Measurements from ENCODE around the gene COL16A1.

The COL16A1 gene

GRCh38 chr1:31665234-31665878, 38.5 kb downstream of the COL16A1 start:
- no peak for DNase-seq (ENCODE audit: low read depth)

DNA sequence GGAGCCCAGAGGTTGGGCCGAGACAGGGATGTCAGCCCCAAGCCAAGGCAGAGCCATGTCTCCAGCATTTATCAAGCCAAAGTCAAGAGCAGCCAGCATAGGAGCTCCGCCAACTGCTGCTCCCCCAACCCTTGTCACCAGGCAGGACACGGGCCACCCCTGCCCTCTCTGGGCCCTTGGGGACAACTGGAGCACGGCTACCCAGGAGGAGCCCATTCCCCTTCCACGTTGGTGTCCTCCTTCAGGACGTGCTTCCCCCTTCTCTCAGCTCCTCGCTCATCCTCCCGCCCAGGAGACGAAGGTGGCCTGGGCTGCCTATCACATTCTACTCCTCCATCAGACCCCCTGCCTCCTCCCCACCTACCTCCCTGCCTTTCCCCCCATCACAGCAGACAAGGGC, 39.3 kb downstream of the COL16A1 start:
- DNase-seq (ENCODE audit: low read depth): no peak

GRCh38 chr1:31663622-31664452, 40.0 kb downstream of the COL16A1 start:
- DNase-seq (ENCODE audit: low read depth): peak; percentile 17

DNA sequence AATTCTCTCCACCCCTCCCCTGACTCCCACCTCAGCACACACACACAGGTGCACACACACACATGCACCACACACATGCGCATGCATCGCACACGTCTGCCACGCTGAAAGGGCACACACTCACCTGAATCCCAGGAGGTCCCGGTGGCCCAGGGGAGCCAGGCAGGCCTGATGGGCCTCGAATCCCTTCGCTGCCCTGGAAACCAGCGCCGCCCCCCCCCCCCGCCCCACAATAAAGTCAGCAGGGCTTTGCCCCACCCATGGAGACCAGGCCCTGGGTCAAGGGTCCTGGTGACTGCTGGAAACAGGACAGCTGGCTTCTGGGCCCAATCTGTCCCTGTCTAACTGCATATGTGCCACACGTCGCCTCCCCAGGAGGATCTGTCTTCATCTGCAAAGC, 41.4 kb downstream of the COL16A1 start:
- no peak for DNase-seq (ENCODE audit: low read depth)

DNA sequence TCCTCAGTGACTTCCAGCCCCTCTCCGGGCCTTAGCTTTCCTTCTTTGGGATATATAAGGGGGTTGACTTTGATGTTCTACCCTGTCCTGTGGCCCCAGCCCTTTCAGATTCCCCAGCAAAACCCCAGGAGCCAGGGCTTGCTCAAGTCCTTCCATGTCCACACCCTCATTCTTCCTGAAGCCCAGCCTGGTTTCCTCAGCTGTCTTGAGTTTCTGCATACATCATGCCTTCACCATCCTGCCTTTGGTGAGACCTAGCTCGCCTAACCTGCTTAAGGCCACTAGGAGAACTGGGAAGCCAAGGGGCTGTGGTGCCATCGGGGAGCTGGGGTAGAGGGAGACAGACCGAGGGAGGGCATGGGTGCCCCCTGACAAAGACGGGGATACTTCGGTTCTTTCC, 42.0 kb downstream of the COL16A1 start:
- no peak for DNase-seq (ENCODE audit: low read depth)

DNA sequence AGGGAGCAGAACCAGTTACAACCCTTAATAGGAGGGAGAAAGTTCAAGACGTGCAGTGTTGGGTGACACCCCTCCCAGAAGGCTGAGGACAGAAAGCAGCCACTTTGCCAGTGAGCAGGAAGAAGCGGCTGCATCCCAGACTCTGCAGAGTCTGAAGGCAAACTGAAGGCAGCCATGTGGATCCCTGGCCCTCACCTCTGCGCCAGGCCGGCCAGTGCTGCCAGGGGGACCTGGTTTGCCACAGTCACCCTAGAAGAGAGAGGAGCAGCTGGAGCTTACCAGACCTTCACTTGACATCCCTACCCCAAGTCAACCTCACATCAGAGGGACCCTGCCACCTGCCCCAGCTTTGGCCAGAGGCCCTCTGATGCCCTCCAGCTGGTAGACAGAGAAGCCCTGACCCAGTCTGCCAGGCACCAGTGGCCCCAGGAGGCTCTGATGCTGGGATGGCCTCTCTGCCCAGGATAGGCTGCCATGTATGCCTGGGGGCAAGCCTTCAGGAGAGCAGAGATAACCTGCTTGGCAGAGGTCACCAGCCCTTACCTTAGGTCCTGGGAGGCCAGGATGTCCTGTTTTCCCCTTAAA, 42.9 kb downstream of the COL16A1 start:
- DNase-seq (ENCODE audit: low read depth): no peak

DNA sequence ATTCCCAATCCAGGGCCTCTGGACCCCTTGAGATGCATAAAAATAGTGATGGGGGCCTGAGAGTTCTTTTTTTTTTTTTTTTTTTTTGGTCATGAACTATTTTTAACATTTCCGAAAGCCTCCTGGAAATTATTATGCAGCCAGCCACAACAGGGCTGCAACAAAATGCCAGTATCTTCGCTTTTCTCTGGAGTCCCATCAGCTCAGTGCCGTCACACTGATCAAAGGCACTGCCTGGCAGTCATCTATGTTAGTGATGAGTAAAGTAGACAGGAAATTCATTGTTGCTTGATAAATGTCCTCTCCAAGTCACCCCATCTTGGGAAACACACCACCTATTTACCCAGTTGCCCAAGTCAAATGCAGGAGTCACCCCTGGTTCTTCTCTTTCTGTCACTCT, 43.9 kb downstream of the COL16A1 start:
- DNase-seq (ENCODE audit: low read depth): no peak

DNA sequence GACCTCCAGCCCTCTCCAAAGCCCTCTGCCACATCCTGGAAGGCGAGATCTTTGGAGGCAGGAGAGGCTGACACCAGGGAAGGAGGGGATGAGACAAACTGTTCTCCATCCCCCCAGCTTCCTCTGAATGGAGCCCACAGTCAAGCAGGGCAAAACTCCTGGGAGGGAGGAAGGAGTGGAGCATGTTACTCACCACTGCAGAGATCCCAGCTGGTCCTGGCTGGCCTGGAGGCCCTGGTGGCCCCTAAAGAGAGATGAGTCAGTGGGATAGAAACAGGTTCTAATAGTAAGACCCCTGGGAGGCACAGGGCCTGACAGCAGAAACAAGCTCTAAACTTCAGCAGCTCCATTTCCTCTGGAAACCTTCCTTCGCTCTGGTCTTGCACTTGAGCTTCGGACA, 45.1 kb downstream of the COL16A1 start:
- DNase-seq (ENCODE audit: low read depth): no peak

GRCh38 chr1:31657972-31658510, 45.8 kb downstream of the COL16A1 start:
- no peak for DNase-seq (ENCODE audit: low read depth)

GRCh38 chr1:31657020-31657804, 46.6 kb downstream of the COL16A1 start:
- DNase-seq (ENCODE audit: low read depth): no peak

GRCh38 chr1:31655756-31656155, 48.1 kb downstream of the COL16A1 start:
- DNase-seq (ENCODE audit: low read depth): no peak

DNA sequence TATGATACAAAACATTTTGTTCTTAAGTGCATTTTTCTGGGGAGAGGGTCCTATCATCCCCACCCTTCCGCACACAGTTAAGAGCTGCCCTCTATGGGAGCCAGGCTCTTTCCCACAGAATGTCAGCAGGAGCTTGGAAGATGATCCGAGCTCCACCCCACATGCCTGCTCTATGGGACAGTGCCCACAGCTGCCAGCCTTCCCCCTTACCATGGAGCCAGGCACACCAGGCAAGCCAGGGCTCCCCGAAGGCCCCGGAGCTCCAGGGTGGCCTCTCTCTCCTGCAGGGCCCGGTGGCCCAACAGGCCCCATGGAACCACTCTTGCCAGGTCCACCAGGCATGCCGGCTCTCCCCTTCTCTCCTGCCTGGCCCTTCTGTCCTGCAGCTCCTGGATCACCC, 48.7 kb downstream of the COL16A1 start:
- DNase-seq (ENCODE audit: low read depth): no peak

GRCh38 chr1:31654474-31654776, 49.4 kb downstream of the COL16A1 start:
- no peak for DNase-seq (ENCODE audit: low read depth)

DNA sequence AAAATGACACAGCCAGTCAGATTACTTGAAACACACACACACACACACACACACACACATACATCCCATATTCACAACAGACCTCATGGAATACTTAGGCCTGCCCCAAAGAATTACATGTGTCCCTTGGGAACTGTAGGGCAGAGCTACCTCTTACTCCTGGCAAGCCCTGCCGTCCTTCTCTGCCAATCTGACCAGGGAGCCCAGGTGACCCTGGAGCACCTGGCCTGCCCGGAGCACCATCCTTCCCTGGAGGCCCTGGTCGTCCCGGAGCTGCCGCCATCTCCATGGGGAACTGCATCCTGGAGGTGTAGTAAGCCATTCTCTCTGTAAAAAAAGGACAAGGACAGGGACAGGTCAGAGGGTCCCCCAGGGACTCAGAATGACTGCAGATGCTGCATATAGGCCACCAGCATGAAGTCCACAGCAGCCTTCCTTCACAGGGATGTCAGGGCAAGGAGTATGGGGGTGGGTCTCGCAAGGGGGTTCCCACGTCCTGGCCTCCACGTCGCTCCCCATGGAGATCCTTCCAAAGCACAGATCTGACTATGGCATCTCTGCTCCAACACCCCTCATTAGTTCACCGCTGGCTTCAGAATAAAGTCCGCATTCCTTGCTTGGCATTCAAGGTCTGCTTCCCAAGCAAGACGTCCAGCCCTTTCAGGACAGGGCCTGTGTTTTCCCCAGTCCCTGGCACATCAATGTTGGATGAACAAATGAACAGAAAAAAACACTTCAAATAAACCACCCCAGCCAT, 49.9 kb downstream of the COL16A1 start:
- DNase-seq (ENCODE audit: low read depth): no peak

- no peak for DNase-seq (ENCODE audit: low read depth)
These were observed 50.8 kb downstream of the COL16A1 start for GRCh38 chr1:31652891-31653499.

- DNase-seq (ENCODE audit: low read depth): no peak
These were observed 52.1 kb downstream of the COL16A1 start for GRCh38 chr1:31651766-31652165.

GRCh38 chr1:31651089-31651420, 52.8 kb downstream of the COL16A1 start:
- no peak for DNase-seq (ENCODE audit: low read depth)

DNA sequence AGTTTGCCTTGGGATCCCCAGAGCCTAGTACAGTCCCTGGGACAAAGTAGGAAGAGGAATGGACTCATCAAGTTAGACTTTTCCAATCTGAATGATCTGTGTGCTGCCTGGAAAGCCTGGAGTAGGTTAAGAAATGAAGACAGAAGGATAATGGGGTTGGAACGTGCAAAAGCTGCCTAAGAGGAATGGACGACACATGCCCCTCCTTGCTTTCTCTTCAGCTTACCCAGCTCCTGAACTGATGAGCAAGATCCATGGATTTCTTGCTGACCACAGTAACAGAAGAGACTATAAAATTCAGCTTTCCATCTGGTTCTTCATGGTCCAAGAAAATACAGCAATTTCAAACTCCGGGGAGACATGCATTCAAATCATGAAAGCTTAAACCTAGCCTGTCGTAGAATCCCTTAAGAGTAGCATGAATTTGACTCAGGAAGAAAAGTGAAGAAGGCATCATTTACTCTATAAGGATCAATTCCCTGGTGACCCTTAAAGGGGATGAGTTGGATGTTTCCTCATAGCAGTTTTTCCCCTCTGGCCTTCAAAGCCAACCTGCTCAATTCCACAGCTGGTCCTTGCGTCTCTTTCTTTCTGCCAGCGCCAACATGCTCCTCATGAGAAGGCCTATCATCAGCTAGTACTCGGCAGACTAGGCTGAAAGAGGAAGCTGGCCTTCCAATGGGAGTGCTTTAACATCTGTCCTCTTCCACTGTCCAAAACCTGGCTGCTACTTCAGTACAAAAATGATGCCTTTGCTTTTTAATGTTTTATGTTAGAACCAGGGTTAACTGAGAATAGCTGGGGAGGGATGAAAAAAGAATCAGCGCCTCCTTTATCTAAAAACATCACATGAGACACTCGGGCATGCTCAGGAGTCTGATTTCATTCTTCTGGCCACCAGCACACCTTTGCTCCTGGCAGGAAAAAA, 53.4 kb downstream of the COL16A1 start:
- DNase-seq (ENCODE audit: low read depth): no peak

GRCh38 chr1:31648641-31649357, 55.0 kb downstream of the COL16A1 start:
- no peak for DNase-seq (ENCODE audit: low read depth)

- no peak for DNase-seq (ENCODE audit: low read depth)
These were observed 55.6 kb downstream of the COL16A1 start for GRCh38 chr1:31648190-31648589.

All from T-helper 22 cell (primary cell).